Stimulated activated memory B cell treated with anti-CD40 and anti-IgM and Interleukin-4, amounts not matched to agents 10 μg/mL and 1 μg/mL and 100 μg/mL, for 72 hours (primary cell): ENCODE measurements around the gene HSH2D.

ENCODE experiments used
- ATAC-seq: fragments of 150-1000 bp; cut with Tn5 transposase; 2 replicates; pipeline ENCODE4 v1.10.0; 2021
- H3K27ac Mint-ChIP-seq: one replicate; pipeline ENCODE4 v1.8.0; 2022; ENCODE audit warnings: mild to moderate bottlenecking, mixed read lengths
- H3K27me3 Mint-ChIP-seq: one replicate; pipeline ENCODE4 v1.8.0; 2022; ENCODE audit warnings: mixed read lengths
- H3K36me3 Mint-ChIP-seq: one replicate; pipeline ENCODE4 v1.8.0; 2022; ENCODE audit warnings: mixed read lengths
- H3K4me1 Mint-ChIP-seq: one replicate; pipeline ENCODE4 v1.8.0; 2022; ENCODE audit warnings: mixed read lengths
- H3K4me3 Mint-ChIP-seq: one replicate; pipeline ENCODE4 v1.8.0; 2022; ENCODE audit warnings: mild to moderate bottlenecking, moderate library complexity, mixed read lengths
- H3K9me3 Mint-ChIP-seq: one replicate; pipeline ENCODE4 v1.8.0; 2022; ENCODE audit warnings: mixed read lengths

Gene HSH2D

DNA sequence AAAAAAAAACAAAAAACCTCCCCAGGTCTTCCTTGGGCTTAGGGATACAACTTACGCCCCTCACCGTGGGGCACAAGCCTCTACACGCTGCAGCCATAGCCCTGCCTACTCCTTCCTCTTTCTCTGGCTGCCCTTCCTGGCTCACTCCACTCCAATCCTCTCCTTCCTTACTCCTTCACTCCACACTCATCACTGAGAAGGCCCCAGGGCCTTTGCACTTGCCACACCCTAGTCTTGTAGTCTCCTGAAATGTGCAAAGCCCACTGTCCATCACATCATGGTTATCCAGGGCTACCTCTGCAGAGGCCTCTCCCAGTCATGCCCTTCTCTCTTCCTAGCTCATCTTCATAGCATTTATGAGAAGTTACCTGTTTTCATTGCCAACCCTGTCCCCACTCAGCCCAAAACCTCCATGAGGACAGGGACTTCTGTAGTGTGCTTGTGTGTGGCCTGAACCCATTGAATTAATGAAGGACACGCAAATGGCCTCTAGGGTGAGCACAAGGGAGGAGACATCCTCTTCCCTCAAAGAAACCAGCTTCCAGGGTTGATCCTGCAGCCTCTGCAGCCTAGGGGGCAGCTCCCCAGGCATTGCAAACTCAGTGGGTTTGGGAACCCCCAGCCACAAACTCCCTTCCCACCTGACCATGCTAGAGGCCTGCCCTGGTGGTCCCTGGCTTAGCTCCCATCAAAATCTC, 7.9 kb upstream of the HSH2D start:
- peak overlapping the region; percentile 64 for H3K27ac Mint-ChIP-seq
- peaks cover 64% of the 10 kb centered on the region for H3K4me1 Mint-ChIP-seq
- H3K36me3 Mint-ChIP-seq, result peaks cover 40% of the 10 kb centered on the region
- H3K9me3 Mint-ChIP-seq, result peaks cover 14% of the 10 kb centered on the region
- no peak for ATAC-seq
- peak overlapping the region; percentile 2 for H3K4me3 Mint-ChIP-seq
- H3K27me3 Mint-ChIP-seq, result no peaks in the 10 kb centered on the region

DNA sequence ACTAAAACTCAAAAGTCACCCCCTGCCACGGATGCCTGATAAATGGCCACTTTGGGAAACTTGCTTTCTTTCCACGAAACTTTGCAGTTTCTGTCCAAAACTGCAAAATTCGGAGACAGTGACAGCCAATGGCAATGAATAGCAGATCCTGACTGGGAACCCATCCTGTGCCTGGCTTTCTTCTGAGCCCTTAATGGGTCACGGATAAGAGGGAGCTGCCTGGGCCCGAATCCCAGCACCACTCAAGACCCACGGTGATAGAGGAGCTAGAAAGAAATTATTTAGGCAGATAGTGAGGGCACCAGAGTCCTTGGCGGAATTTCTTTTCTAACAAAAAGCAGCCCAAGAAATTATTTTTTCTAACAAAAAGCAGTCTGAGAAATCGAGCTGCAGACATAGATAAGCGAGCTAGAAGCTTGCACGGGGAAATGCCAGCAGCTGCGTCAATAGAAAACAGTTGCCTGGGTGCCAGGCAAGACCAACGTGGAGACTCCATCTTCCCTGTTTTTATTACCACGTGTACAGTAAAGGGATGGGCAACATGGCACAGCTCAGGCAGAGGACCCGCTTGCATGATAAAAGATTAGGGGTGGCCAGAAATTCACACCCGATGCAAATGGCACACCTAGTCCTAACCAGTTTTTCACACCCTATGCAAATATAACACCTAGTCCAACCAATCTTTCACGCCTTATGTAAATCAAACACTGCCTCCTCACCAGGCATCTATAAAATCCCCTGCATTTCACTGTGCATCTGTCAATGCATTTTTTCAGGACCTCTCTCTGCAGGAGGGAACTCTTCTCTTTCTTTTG, 7.1 kb upstream of the HSH2D start:
- H3K36me3 Mint-ChIP-seq, result peaks cover 32% of the 10 kb centered on the region
- H3K9me3 Mint-ChIP-seq, result peaks cover 10% of the 10 kb centered on the region
- H3K4me1 Mint-ChIP-seq, result peaks cover 66% of the 10 kb centered on the region
- no peak for ATAC-seq
- H3K27me3 Mint-ChIP-seq, result no peaks in the 10 kb centered on the region
- H3K4me3 Mint-ChIP-seq, result no peak overlapping the region
- H3K27ac Mint-ChIP-seq, result peak overlapping the region; percentile 64

DNA sequence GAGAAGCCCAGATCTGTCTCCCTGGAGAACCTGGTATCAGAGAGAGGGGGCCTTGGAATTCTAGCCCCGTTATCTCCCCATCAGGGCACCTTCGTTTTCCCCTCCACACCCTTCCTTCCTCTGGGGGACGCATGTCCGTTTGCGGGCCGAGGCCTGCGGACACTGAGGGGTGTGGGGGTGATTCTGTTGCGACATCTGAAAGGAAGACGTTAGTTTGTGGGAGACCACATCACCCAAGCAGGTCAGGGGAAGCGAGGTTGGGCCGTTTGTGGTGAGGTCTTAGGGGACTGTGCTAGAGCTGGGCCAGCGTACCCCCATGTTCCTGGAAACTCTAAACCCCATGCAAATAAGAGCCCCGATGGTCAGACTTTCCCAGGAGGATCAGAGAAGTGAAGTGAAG, 3.7 kb upstream of the HSH2D start:
- Mint-ChIP-seq H3K9me3 (peaks cover 9% of the 10 kb centered on the region), H3K27ac (peak overlapping the region; percentile 100), H3K36me3 (peaks cover 21% of the 10 kb centered on the region), H3K27me3 (no peaks in the 10 kb centered on the region), H3K4me3 (peak overlapping the region; percentile 30), H3K4me1 (peaks cover 73% of the 10 kb centered on the region)
- ATAC-seq, result peak; percentile 4

DNA sequence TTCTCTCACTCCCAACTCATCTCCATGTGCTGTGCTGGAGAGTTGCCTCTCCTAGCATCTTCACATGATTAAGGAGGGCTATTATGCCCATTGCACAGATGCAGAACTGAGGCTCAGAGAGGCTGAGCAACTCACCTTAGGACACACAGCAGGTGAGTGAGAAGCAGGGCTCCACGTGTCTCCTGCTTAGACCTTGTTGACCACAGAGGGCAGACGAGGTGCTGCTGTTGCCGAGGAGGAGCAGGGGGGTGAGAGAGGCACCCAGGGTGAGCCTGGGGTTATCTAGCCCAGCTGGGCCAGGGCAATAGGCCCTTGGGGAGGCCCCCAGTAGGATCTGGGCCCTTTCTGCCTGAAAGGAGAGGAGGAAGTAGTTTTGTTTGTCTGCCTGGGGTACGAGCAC, 2.4 kb upstream of the HSH2D start:
- ATAC-seq, result peak; percentile 87
- Mint-ChIP-seq H3K36me3 (peaks cover 27% of the 10 kb centered on the region), H3K27me3 (no peaks in the 10 kb centered on the region), H3K4me3 (peak overlapping the region; percentile 43), H3K9me3 (peaks cover 9% of the 10 kb centered on the region), H3K27ac (peak overlapping the region; percentile 100), H3K4me1 (peaks cover 72% of the 10 kb centered on the region)

DNA sequence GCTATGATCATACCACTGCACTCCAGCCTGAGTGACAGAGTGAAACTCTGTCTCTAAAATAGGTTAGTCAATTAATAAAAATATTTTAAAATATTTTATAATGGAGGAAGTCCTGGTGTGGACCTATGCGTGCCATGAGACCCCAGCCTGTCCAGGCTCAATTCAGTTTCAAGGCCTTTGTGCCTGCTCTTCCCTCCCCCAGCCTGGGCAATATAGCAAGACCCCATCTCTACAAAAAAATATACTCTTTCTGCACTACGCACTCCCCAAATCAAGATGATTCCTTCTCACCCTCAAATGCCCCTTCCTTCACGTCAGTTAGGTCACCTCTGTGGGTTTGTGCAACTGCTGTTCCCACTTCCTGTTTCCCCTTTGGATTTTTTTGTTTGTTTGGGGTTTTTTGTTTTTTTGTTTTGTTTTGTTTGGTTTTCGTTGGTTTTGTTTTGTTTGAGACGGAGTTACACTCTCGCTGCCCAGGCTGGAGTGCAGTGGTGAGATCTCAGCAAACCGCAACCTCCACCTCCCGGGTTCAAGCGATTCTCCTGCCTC, 1.4 kb upstream of the HSH2D start:
- peaks cover 68% of the 10 kb centered on the region for H3K4me1 Mint-ChIP-seq
- peak overlapping the region; percentile 1 for H3K4me3 Mint-ChIP-seq
- no peaks in the 10 kb centered on the region for H3K27me3 Mint-ChIP-seq
- peaks cover 5% of the 10 kb centered on the region for H3K9me3 Mint-ChIP-seq
- H3K27ac Mint-ChIP-seq, result peak overlapping the region; percentile 100
- peaks cover 33% of the 10 kb centered on the region for H3K36me3 Mint-ChIP-seq
- ATAC-seq, result no peak

DNA sequence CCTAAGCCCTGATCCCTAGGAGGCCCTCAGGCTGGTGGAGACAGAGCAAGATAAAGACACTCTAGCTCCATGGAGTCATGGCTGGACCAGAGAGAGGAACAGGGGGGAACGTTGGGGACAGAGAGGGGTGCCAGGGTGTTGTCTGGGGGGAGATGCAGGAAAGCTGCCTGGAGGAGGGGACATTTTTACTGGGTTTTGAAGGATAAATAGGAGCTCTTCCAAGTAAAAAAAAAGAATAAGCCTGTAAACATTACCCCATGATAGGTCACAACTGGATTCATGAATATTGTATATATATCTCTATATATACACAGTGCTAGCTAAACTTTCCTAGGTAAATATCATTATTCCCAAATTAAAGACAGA, 714 bp downstream of the HSH2D start:
- Mint-ChIP-seq H3K9me3 (peaks cover 5% of the 10 kb centered on the region), H3K4me1 (peaks cover 67% of the 10 kb centered on the region), H3K27me3 (no peaks in the 10 kb centered on the region), H3K36me3 (peaks cover 40% of the 10 kb centered on the region), H3K27ac (peak overlapping the region; percentile 100), H3K4me3 (peak overlapping the region; percentile 99)
- no peak for ATAC-seq

DNA sequence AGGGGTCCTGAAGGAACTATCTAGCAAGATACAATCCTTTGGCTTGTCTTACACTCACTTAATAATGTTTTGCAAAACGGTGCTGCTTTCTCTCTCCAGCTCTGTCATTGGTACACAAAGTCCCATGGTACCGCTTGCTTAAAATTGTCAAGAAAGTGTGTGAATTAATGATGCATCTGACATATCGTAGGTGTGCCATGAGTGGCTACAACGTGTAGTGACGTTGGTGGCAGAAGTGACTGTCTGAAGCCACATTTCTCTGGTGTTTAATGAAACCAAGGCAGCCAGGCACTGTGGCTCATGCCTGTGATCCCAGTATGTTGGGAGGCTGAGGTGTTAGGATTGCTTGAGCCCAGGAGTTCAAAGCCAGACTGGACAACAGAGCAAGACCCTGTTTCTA, 2.6 kb downstream of the HSH2D start:
- ATAC-seq, result no peak
- peak overlapping the region; percentile 99 for H3K4me3 Mint-ChIP-seq
- H3K27ac Mint-ChIP-seq, result peak overlapping the region; percentile 100
- H3K9me3 Mint-ChIP-seq, result peaks cover 5% of the 10 kb centered on the region
- H3K36me3 Mint-ChIP-seq, result peaks cover 48% of the 10 kb centered on the region
- H3K27me3 Mint-ChIP-seq, result no peaks in the 10 kb centered on the region
- peaks cover 58% of the 10 kb centered on the region for H3K4me1 Mint-ChIP-seq

DNA sequence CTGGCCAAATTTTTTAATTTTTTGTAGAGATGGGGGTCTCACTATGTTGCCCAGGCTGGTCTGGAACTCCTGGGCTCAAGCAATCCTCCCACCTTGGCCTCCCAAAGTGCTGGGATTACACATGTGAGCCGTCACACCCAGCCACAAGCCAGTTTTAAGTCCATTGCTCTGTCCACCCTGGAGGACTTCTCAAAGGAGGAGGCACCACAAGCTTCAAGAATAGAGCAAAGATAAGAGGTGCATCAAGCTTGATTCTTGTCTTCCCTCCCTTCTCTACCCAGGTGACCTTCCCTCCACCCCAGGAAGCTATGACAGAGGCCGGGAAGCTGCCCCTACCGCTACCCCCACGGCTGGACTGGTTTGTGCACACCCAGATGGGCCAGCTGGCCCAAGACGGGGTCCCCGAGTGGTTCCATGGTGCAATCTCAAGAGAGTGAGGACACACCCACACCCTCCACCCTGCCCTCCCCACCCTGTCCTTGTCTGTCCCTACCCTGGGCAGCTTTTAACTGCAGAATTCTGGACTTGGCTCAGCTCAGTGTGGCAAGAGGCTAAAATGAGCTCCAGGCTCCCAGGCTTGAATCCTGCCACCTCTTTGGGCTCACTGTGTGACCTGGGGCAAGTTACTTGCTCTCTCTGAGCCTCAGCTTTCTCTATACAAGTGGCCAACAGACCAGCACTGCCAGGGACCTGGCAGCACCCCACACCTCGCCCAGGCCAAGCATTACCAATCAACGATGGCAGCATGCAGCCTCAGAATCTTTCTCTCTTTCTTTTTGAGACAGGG, 5.2 kb downstream of the HSH2D start:
- Mint-ChIP-seq H3K9me3 (no peaks in the 10 kb centered on the region), H3K27me3 (no peaks in the 10 kb centered on the region), H3K36me3 (peaks cover 67% of the 10 kb centered on the region), H3K4me3 (peak overlapping the region; percentile 70), H3K4me1 (peaks cover 55% of the 10 kb centered on the region), H3K27ac (peak overlapping the region; percentile 85)
- ATAC-seq, result no peak

DNA sequence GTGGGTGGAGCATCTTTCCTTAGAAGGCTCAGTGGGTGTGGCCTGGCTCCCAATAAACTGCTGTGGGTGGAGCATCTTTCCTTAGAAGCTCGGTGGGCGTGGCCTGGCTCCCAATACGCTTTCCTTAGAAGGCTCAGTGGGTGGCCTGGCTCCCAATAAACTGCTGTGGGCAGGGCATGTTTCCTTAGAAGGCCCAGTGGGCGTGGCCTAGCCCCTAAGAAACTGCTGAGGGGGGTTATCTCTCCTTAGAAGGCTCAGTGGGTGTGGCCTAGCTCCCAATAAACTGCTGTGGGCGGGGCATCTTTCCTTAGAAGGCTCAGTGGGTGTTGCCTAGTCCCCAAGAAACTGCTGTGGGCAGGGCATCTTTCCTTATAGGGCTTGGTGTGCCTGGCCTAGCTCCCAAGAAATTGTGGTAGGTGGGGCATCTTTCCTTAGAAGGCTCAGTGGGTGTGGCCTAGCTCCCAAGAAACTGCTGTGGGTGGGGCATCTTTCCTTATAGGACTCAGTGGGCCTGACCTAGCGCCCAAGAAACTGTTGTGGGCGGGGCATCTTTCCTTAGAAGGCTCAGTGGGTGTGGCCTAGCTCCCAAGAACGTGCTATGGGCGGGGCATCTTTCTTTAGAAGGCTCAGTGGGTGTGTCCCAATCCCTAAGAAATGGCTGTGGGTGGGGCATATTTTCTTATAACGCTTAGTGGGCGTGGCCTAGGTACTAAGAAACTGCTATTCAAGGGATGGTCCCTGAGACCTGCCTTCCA, 10.3 kb downstream of the HSH2D start:
- Mint-ChIP-seq H3K4me1 (peaks cover 69% of the 10 kb centered on the region), H3K36me3 (peaks cover 83% of the 10 kb centered on the region), H3K4me3 (no peak overlapping the region), H3K9me3 (no peaks in the 10 kb centered on the region), H3K27ac (peak overlapping the region; percentile 49), H3K27me3 (no peaks in the 10 kb centered on the region)
- ATAC-seq, result no peak

DNA sequence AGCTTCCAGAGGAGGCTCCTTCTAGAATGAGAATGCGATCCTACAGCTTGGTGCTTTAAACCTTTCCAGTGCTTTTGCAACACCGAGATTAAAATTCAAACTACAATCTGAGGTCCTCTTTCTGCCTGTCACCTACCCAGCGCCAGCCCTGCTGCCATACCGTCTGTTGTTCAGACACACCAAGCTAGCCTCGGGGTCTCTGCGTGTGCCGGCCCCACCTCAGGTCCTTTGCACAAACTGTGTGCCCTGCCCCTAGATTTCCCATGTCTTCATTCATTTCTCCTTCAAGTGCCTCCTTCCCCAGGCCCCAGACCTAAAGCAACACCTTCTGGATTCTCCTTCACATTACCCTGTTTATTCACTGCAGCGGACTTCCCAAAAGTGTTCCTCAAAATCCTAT, 11.1 kb downstream of the HSH2D start:
- Mint-ChIP-seq H3K4me1 (peaks cover 63% of the 10 kb centered on the region), H3K9me3 (no peaks in the 10 kb centered on the region), H3K4me3 (peak overlapping the region; percentile 3), H3K27me3 (no peaks in the 10 kb centered on the region), H3K27ac (peak overlapping the region; percentile 56), H3K36me3 (peaks cover 75% of the 10 kb centered on the region)
- no peak for ATAC-seq

DNA sequence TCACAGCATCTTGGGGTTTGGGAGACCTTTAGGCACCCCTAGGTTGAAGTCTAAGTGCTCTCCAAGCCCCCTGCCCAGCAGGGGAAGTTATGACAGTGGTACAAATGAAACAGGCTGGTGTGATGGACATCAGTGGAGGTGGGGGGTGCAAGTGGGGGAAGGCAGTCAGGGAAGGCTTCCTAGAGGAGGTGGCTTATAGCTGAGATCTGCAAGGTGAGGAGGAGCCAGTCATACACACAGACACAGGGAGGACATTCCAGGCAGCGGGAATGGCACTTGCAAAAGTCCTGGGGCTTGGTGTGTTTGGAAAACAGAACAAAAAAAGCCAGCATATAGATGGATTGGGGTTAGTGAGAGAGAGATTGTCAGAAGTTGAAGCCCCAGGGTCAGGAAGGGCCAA, 11.6 kb downstream of the HSH2D start:
- peak overlapping the region; percentile 56 for H3K27ac Mint-ChIP-seq
- peak overlapping the region; percentile 47 for H3K4me3 Mint-ChIP-seq
- peaks cover 61% of the 10 kb centered on the region for H3K4me1 Mint-ChIP-seq
- no peak for ATAC-seq
- H3K36me3 Mint-ChIP-seq, result peaks cover 74% of the 10 kb centered on the region
- H3K9me3 Mint-ChIP-seq, result no peaks in the 10 kb centered on the region
- H3K27me3 Mint-ChIP-seq, result no peaks in the 10 kb centered on the region

DNA sequence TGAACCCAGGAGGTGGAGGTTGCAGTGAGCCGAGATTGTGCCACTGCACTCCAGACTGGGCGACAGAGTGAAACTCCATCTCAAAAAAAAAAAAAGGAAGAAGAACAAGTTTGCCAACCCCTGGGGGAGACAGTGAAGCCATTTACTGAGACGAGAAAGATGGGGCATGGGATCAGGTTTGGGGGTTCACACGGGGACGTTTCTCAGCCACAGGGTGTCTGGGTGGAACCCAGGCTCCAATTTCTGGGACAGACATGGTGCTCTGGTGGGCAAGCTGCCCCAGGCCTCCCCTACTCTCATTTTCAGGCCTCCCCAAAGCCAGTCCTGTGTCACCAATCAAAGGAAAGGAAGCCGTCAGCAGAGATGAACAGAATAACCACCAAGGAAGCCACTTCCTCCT, 13.4 kb downstream of the HSH2D start:
- Mint-ChIP-seq H3K36me3 (peaks cover 63% of the 10 kb centered on the region), H3K4me3 (no peak overlapping the region)

DNA sequence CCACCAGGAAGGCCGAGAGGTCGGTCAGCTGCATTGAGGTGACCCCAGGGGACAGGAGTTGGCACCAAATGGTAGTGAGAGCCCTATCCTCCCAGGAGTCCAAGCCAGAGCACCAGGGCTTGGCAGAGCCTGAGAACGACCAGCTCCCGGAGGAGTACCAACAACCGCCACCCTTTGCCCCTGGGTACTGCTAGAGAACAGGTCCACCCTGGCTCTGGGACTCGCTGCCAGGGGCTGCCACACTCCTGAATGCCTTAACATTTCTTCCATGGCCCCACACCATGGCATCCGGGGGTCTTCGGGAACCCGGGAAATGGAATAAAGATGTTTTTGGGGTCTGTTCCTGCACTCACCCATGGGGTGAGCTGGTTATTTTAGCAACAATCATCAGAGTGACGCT, 14.1 kb downstream of the HSH2D start:
- Mint-ChIP-seq H3K4me3 (no peak overlapping the region), H3K27me3 (no peaks in the 10 kb centered on the region), H3K4me1 (peaks cover 63% of the 10 kb centered on the region), H3K36me3 (peaks cover 56% of the 10 kb centered on the region), H3K9me3 (no peaks in the 10 kb centered on the region), H3K27ac (peak overlapping the region; percentile 56)
- ATAC-seq, result no peak

More for the DNA sequence above, 13.4 kb downstream of the HSH2D start:
- Mint-ChIP-seq H3K27ac (peak overlapping the region; percentile 56), H3K4me1 (peaks cover 66% of the 10 kb centered on the region), H3K9me3 (no peaks in the 10 kb centered on the region), H3K27me3 (no peaks in the 10 kb centered on the region)
- no peak for ATAC-seq

DNA sequence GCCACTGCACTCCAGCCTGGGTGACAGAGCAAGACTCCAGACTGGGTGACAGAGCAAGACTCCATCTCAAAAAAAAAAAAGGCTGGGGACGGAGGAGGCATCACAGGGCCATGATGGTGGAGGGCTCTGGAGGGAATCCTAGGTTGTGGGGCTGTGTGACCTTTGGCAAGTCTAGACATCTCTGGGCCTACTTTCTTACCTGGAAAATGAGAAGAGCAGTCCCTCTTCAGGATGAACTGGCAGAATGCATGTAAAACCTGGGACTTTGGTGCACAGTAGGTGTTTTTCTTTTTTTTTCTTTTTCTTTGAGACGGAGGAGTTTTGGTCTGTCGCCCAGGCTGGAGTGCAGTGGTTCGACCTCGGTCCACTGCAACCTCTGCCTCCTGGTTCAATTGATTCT, 16.2 kb downstream of the HSH2D start:
- no peaks in the 10 kb centered on the region for H3K27me3 Mint-ChIP-seq
- peaks cover 36% of the 10 kb centered on the region for H3K36me3 Mint-ChIP-seq
- no peaks in the 10 kb centered on the region for H3K9me3 Mint-ChIP-seq
- no peak for ATAC-seq
- peaks cover 43% of the 10 kb centered on the region for H3K4me1 Mint-ChIP-seq
- no peak overlapping the region for H3K4me3 Mint-ChIP-seq
- no peak overlapping the region for H3K27ac Mint-ChIP-seq
